ENCODE measurements around the gene RCAN2.

Gene RCAN2

GRCh38 chr6:46270336-46270735, 220.9 kb downstream of the RCAN2 start:
- H3K4me3 ChIP-seq (ENCODE audit: low read depth, low read length), result no peak overlapping the region
- TF ChIP-seq CTCF (IDR thresholded peaks at IDR 0.05; ENCODE audit: control insufficient read depth, extremely low read depth, insufficient read depth), result no peak
- no peak for DNase-seq (ENCODE audit: low read depth)

GRCh38 chr6:46269447-46270229, 221.6 kb downstream of the RCAN2 start:
- H3K4me3 ChIP-seq (ENCODE audit: low read depth, low read length), result no peak overlapping the region
- no peak for DNase-seq (ENCODE audit: low read depth)
- no peak for TF ChIP-seq CTCF (IDR thresholded peaks at IDR 0.05; ENCODE audit: control insufficient read depth, extremely low read depth, insufficient read depth)

GRCh38 chr6:46267515-46267914, 223.7 kb downstream of the RCAN2 start:
- no peak for DNase-seq (ENCODE audit: low read depth)
- no peak overlapping the region for H3K4me3 ChIP-seq (ENCODE audit: low read depth, low read length)
- no peak for TF ChIP-seq CTCF (IDR thresholded peaks at IDR 0.05; ENCODE audit: control insufficient read depth, extremely low read depth, insufficient read depth)

- no peak for DNase-seq (ENCODE audit: low read depth)
- TF ChIP-seq CTCF (IDR thresholded peaks at IDR 0.05; ENCODE audit: control insufficient read depth, extremely low read depth, insufficient read depth), result no peak
- H3K4me3 ChIP-seq (ENCODE audit: low read depth, low read length), result no peak overlapping the region
Measured at GRCh38 chr6:46265373-46265772, 225.9 kb downstream of the RCAN2 start.

- no peak for TF ChIP-seq CTCF (IDR thresholded peaks at IDR 0.05; ENCODE audit: control insufficient read depth, extremely low read depth, insufficient read depth)
- no peak for DNase-seq (ENCODE audit: low read depth)
- no peak overlapping the region for H3K4me3 ChIP-seq (ENCODE audit: low read depth, low read length)
Measured at GRCh38 chr6:46263707-46264086, 227.6 kb downstream of the RCAN2 start.

- no peak for DNase-seq (ENCODE audit: low read depth)
- no peak overlapping the region for H3K4me3 ChIP-seq (ENCODE audit: low read depth, low read length)
- TF ChIP-seq CTCF (IDR thresholded peaks at IDR 0.05; ENCODE audit: control insufficient read depth, extremely low read depth, insufficient read depth), result no peak
Measured at GRCh38 chr6:46262928-46263706, 228.1 kb downstream of the RCAN2 start.
